NCI-H187 treated with DMSO at 0.1 percent for 48 hours (cell line): ENCODE results near the gene RUSF1.
"Not testable (repeated sequence)": the region's sequence is repeated elsewhere in the genome, so short reads cannot be mapped to it uniquely, and the experiment has no call there.

Experiments
- DNase-seq: peaks from one replicate; lab custom pipeline; 2025; lab: John Stamatoyannopoulos, UW

RUSF1 gene

GRCh38 chr16:31452631-31453106 lies 55.5 kb downstream of the RUSF1 start:
- DNase-seq, result no peak

GRCh38 chr16:31451681-31452351 lies 56.4 kb downstream of the RUSF1 start:
- DNase-seq, result no peak

- no peak for DNase-seq
Measured at GRCh38 chr16:31451201-31451600, 57.0 kb downstream of the RUSF1 start.

GRCh38 chr16:31445931-31446330 lies 62.3 kb downstream of the RUSF1 start:
- not testable (repeated sequence) for DNase-seq

GRCh38 chr16:31441956-31442355 lies 66.2 kb downstream of the RUSF1 start:
- no peak for DNase-seq

- DNase-seq, result no peak
Measured at GRCh38 chr16:31440516-31441184, 67.5 kb downstream of the RUSF1 start.

- DNase-seq, result no peak
Measured at GRCh38 chr16:31439519-31439918, 68.7 kb downstream of the RUSF1 start.
